Motor neuron (in vitro differentiated cells): ENCODE data around the gene SMAD7. TPM values are rescaled to one million over a fixed set of nuclear protein-coding genes. Genes with fewer than 3 reads are reported as not detected.

Source experiments
- ATAC-seq, 8 experiments: fragments of 200-7000 bp; cut with Tn5 transposase; replicated peaks in 6 of 8; 2 replicates each; pipeline ENCODE4 v1.8.0; 2021; ENCODE audit warnings: mild to moderate bottlenecking in 8 of 8, moderate library complexity in 8 of 8
- H3K27ac ChIP-seq, 2 donors: fragments of 250-450 bp; sonication (Bioruptor Pico); 2 replicates each; pipeline ENCODE4 v1.9.0; 2021; ENCODE audit warnings: antibody characterized with exemption in 2 of 2, mild to moderate bottlenecking in 2 of 2, moderate library complexity in 1 of 2
- H3K4me1 ChIP-seq, 2 donors: fragments of 250-450 bp; sonication (Bioruptor Pico); replicated peaks in 1 of 2; 2 replicates each; pipeline ENCODE4 v1.6.1; 2021; ENCODE audit warnings: antibody characterized with exemption in 2 of 2, mild to moderate bottlenecking in 2 of 2, moderate library complexity in 1 of 2
- H3K4me3 ChIP-seq, 5 donors: fragments of 250-450 bp; sonication (Bioruptor Pico); 2 replicates each; pipeline ENCODE4 v1.9.0; 2021; ENCODE audit warnings: antibody characterized with exemption in 5 of 5, mild to moderate bottlenecking in 5 of 5, moderate library complexity in 4 of 5
- WGBS, 10 experiments: fragments of 450-650 bp; shearing (Covaris generic); methylation state at CpG; one replicate each; pipeline ENCODE4 v1.0.0; 2022; 5-methylcytosine and 5-hydroxymethylcytosine counted together
- in situ Hi-C, 9 experiments: fragments of 400-800 bp; cut with MboI; loops; one replicate each; pipeline ENCODE4 v1.15.0; 2021; ENCODE audit warnings: low sequenced_read_pairs in 9 of 9, low pct_unique_long_range_greater_than_20kb in 2 of 9; ENCODE audit not compliant: unreplicated experiment in 9 of 9
- total RNA-seq, 8 experiments: library from RNA; unstranded; fragments of 300-600 nt; gene quantifications; 2 replicates each; pipeline versions ENCODE4 v1.2.3 to v1.2.4, GENCODE V29; 2022

The SMAD7 gene
- total RNA-seq, 8 experiments from 2014 or later = 2.2 to 16.3 (median 8.2) TPM

GRCh38 chr18:48934415-48934722 lies 16.4 kb downstream of the SMAD7 start:
- peaks cover 64 to 71% of the 10 kb centered on the region in 2 donors for H3K4me1 ChIP-seq
- no peak overlapping the region for H3K27ac ChIP-seq
- in situ Hi-C loops = no loop called here
- ATAC-seq = no peak
- no peak overlapping the region for H3K4me3 ChIP-seq
- WGBS, 10 experiments = 11 to 100% (median 85%) methylated on average over 1 to 3 of the region's 3 CpGs

- no peak overlapping the region for H3K4me3 ChIP-seq
- WGBS, 10 experiments = 33 to 95% (median 83%) methylated on average over 2 to 12 of the region's 23 CpGs; no CpG with 5 or more reads in 1 of the 10 experiments
- in situ Hi-C loops = no loop called here
- H3K4me1 ChIP-seq = peaks cover 64 to 71% of the 10 kb centered on the region in 2 donors
- no peak for ATAC-seq
- H3K27ac ChIP-seq = no peak overlapping the region
Measured at GRCh38 chr18:48933578-48934414, 17.0 kb downstream of the SMAD7 start.

GRCh38 chr18:48932822-48933510 lies 17.8 kb downstream of the SMAD7 start:
- Histone ChIP-seq H3K27ac (peak overlapping the region; percentile 5 to 22), H3K4me3 (no peak overlapping the region), H3K4me1 (peaks cover 65 to 71% of the 10 kb centered on the region in 2 donors)
- in situ Hi-C loops = no loop called here
- WGBS, 10 experiments = 80 to 100% (median 93%) methylated on average over 1 to 4 of the region's 10 CpGs; no CpG with 5 or more reads in 6 of the 10 experiments
- ATAC-seq = peak in 2 of 8 experiments; percentile 11 to 28

GRCh38 chr18:48932462-48932818 lies 18.3 kb downstream of the SMAD7 start:
- in situ Hi-C loops = no loop called here
- Histone ChIP-seq H3K4me3 (no peak overlapping the region), H3K27ac (peak overlapping the region; percentile 5 to 33), H3K4me1 (peaks cover 69 to 70% of the 10 kb centered on the region in 2 donors)
- 0 to 37% (median 11%) methylated on average over 1 to 5 of the region's 7 CpGs; no CpG with 5 or more reads in 2 of the 10 experiments for WGBS, 10 experiments
- peak in 5 of 8 experiments; percentile 2 to 43 (median 7) for ATAC-seq

- peak in 2 of 8 experiments; percentile 23 to 29 for ATAC-seq
- Histone ChIP-seq H3K27ac (peak overlapping the region; percentile 8 to 33), H3K4me3 (no peak overlapping the region), H3K4me1 (peaks cover 73 to 74% of the 10 kb centered on the region in 2 donors)
- 37 to 64% (median 53%) methylated on average over 2 to 6 of the region's 11 CpGs; no CpG with 5 or more reads in 2 of the 10 experiments for WGBS, 10 experiments
- in situ Hi-C loops = no loop called here
Measured at GRCh38 chr18:48931680-48932461, 18.9 kb downstream of the SMAD7 start.

- 0 to 97% (median 49%) methylated on average over 2 to 3 of the region's 3 CpGs; no CpG with 5 or more reads in 2 of the 10 experiments for WGBS, 10 experiments
Measured at GRCh38 chr18:48930926-48931325, 19.8 kb downstream of the SMAD7 start.

GRCh38 chr18:48929941-48930713 lies 20.6 kb downstream of the SMAD7 start:
- peak; percentile 3 to 69 (median 49) for ATAC-seq
- peak overlapping the region in 1 of 2 donors; percentile 3 for H3K27ac ChIP-seq
- H3K4me3 ChIP-seq = peak overlapping the region in 1 of 5 donors; percentile 0
- 7 to 33% (median 20%) methylated on average over 1 to 6 of the region's 20 CpGs; no CpG with 5 or more reads in 4 of the 10 experiments for WGBS, 10 experiments
- in situ Hi-C loops = no loop called here
- peaks cover 79 to 83% of the 10 kb centered on the region in 2 donors for H3K4me1 ChIP-seq

More at GRCh38 chr18:48930926-48931325, 19.8 kb downstream of the SMAD7 start:
- H3K4me3 ChIP-seq = no peak overlapping the region
- no peak overlapping the region for H3K27ac ChIP-seq
- peak in 1 of 8 experiments; percentile 11 for ATAC-seq
- in situ Hi-C loops = no loop called here
- H3K4me1 ChIP-seq = peaks cover 75% of the 10 kb centered on the region in 2 donors

- Histone ChIP-seq H3K4me3 (no peak overlapping the region), H3K4me1 (peaks cover 83 to 85% of the 10 kb centered on the region in 2 donors), H3K27ac (peak overlapping the region; percentile 54 to 64)
- in situ Hi-C loops = no loop called here
- peak in 3 of 8 experiments; percentile 4 to 16 (median 5) for ATAC-seq
- WGBS, 10 experiments = 0 to 40% (median 10%) methylated on average over 1 to 2 of the region's 2 CpGs; no CpG with 5 or more reads in 6 of the 10 experiments
Measured at GRCh38 chr18:48929212-48929612, 21.6 kb downstream of the SMAD7 start.

GRCh38 chr18:48928787-48929186 lies 22.0 kb downstream of the SMAD7 start:
- ATAC-seq = peak; percentile 47 to 94 (median 81)
- Histone ChIP-seq H3K27ac (peak overlapping the region; percentile 54 to 64), H3K4me3 (no peak overlapping the region), H3K4me1 (peaks cover 86 to 87% of the 10 kb centered on the region in 2 donors)
- in situ Hi-C loops = no loop called here
- WGBS, 10 experiments = 0 to 25% (median 11%) methylated on average over 1 to 3 of the region's 9 CpGs; no CpG with 5 or more reads in 4 of the 10 experiments

- WGBS, 10 experiments = 35 to 96% (median 80%) methylated on average over 1 to 3 of the region's 11 CpGs; no CpG with 5 or more reads in 5 of the 10 experiments
- H3K4me1 ChIP-seq = peaks cover 88 to 89% of the 10 kb centered on the region in 2 donors
- H3K4me3 ChIP-seq = no peak overlapping the region
- in situ Hi-C loops = no loop called here
- peak in 3 of 8 experiments; percentile 20 to 33 (median 26) for ATAC-seq
- H3K27ac ChIP-seq = no peak overlapping the region
Measured at GRCh38 chr18:48927286-48928080, 23.3 kb downstream of the SMAD7 start.

GRCh38 chr18:48926420-48926857 lies 24.3 kb downstream of the SMAD7 start:
- Histone ChIP-seq H3K4me1 (peaks cover 88 to 89% of the 10 kb centered on the region in 2 donors), H3K27ac (no peak overlapping the region), H3K4me3 (no peak overlapping the region)
- in situ Hi-C loops = no loop called here
- ATAC-seq = no peak
- 89 to 100% (median 100%) methylated on average over 1 to 5 of the region's 14 CpGs; no CpG with 5 or more reads in 4 of the 10 experiments for WGBS, 10 experiments
